ENCODE results near the gene ARHGAP30. TPM values are rescaled to one million over a fixed set of nuclear protein-coding genes. Genes with fewer than 3 reads are reported as not detected.

Gene ARHGAP30
- total and polyA plus RNA-seq, 2 of the 8 experiments (the other 6 are each of a cell fraction or from before 2014, with no cell fraction given), result 0.27 to 0.39 TPM

DNA sequence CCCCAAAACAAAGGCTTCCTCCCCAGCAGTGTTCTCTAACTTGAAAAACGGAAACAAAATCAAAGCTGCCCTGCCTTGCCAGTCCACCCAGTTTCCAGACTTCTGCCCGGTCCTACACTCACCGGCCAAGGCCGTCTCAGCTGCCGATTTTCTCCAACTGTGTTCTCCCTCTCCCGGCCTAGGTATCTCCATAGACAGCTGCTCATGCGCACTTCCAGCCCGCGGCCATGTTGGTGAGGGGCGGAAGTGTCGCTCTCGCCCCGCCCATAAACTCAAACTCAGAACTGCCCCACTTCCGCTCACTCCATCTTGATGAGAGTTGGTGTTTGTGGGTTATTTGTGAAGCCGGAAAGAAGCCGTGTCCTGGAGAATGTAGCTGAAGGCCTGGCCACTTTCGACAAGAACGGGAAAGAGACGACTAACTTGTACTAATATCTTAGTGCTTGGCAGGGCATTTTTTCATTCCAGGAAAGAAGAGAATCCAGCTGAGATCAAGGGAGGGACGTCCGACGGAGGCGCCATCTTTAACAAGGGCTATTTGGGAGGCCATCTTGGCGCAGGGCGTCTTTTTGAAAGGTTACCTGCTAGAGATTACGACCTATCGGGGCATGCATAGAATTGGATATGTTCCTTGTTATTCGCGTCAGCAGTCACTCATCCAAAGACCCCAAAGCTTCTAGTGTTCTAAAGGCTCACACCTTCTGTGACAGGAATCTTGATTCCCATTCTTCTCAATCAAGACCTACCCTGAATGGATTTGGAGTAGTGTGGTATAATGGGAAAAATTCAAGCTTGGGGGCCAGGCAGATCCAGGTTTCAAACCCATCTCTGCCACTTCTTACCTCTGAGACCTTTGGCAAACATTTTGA is 23.7 kb downstream of the ARHGAP30 start, which contains the start of gene USF1:
Gene USF1, minus strand, starts transcription at position 242 of the 869 bp plus-strand sequence. CDS start 2,702 bp downstream, outside the sequence.
- Histone ChIP-seq H3K27ac (ENCODE audit: low read depth, low read length) (peak within 1 kb of the TSS; percentile 97), H4K8ac (ENCODE audit: extremely low read depth, insufficient read depth, low read length) (peak within 1 kb of the TSS; percentile 93), H2AK5ac (ENCODE audit: low read depth, low read length) (no peak within 1 kb of the TSS), H3K4me3 (ENCODE audit: extremely low read depth in 1 of 4, insufficient read depth in 2 of 4, low read depth in 3 of 4, low read length in 4 of 4) (peak within 1 kb of the TSS; percentile 75 to 98 (median 87)), H3K4me1 (replicated peaks in 1 of 4; ENCODE audit: control insufficient read depth in 3 of 4, insufficient read depth in 4 of 4, low read length in 3 of 4) (peaks cover 0 to 4% (median 1%) of the 10 kb centered on the region in 4 experiments; a peak in 2 of 7 replicates), H3K9me3 (ENCODE audit: insufficient read depth in 2 of 2, low read depth in 1 of 2, low read length in 1 of 2) (peaks cover 0 to 12% of the 10 kb centered on the region in 2 experiments; a peak in 1 of 4 replicates), H3K27me3 (replicated peaks in 1 of 4; ENCODE audit: control insufficient read depth in 3 of 4, extremely low read depth in 1 of 4, insufficient read depth in 3 of 4, low read length in 3 of 4) (peaks cover 0 to 17% (median 8%) of the 10 kb centered on the region in 4 experiments; a peak in 6 of 7 replicates), H3K79me1 (ENCODE audit: low read depth, low read length) (peaks cover 7% of the 10 kb centered on the region), H3K18ac (ENCODE audit: extremely low read depth, low read length) (peak within 1 kb of the TSS; percentile 93), H3K79me2 (ENCODE audit: control insufficient read depth in 1 of 2, insufficient read depth in 2 of 2, low read length in 2 of 2) (peaks cover 0 to 20% of the 10 kb centered on the region in 2 experiments; a peak in 2 of 4 replicates), H3K56ac (replicated peaks; ENCODE audit: insufficient read length, low read depth, low read length) (peak within 1 kb of the TSS; percentile 77), H3K23me2 (ENCODE audit: low read depth, low read length) (peaks cover 7% of the 10 kb centered on the region), H2BK120ac (replicated peaks; ENCODE audit: low read depth, low read length) (no peak within 1 kb of the TSS), H4K20me1 (replicated peaks in 1 of 2; ENCODE audit: control insufficient read depth in 1 of 2, insufficient read depth in 2 of 2, low read length in 2 of 2) (no peaks in the 10 kb centered on the region), H2BK15ac (ENCODE audit: low read length) (no peak within 1 kb of the TSS; the same call in 1 of the 2 replicates), H3K23ac (ENCODE audit: insufficient read length) (no peak within 1 kb of the TSS), H2BK20ac (ENCODE audit: low read length) (no peak within 1 kb of the TSS), H4K5ac (ENCODE audit: insufficient read length, low read depth, low read length) (peak within 1 kb of the TSS; percentile 65), H2BK12ac (ENCODE audit: low read depth, low read length) (peak within 1 kb of the TSS; percentile 93; the same call in 1 of the 2 replicates), H2AFZ (ENCODE audit: low read length) (peak within 1 kb of the TSS; percentile 99), H3K36me3 (ENCODE audit: control insufficient read depth in 2 of 4, insufficient read depth in 4 of 4, low read length in 3 of 4) (peaks cover 12 to 21% (median 15%) of the 10 kb centered on the region in 4 experiments; a peak in 6 of 8 replicates), H3K9ac (replicated peaks in 1 of 4; ENCODE audit: extremely low read depth in 1 of 4, low read depth in 3 of 4, low read length in 3 of 4) (peak within 1 kb of the TSS; percentile 77 to 100 (median 94)), H4K91ac (replicated peaks; ENCODE audit: insufficient read length, low read length) (peak within 1 kb of the TSS; percentile 25), H2BK5ac (ENCODE audit: low read depth, low read length) (peak within 1 kb of the TSS; percentile 94), H3K4ac (replicated peaks; ENCODE audit: insufficient read length, low read depth, low read length) (peak within 1 kb of the TSS; percentile 11), H3K4me2 (ENCODE audit: insufficient read depth in 1 of 2, low read depth in 2 of 2, low read length in 2 of 2) (peak within 1 kb of the TSS; percentile 85 to 100), H3K14ac (ENCODE audit: insufficient read length) (no peak within 1 kb of the TSS)
- ChIA-PET POLR2A (ENCODE audit: partially characterized antibody) (interaction anchor here (0.6 to 4.0 kb wide), 31 partner anchors 8 to 394 kb away, joined by 3 to 28 read pairs (median 4); partner anchors contain the start of genes ARHGAP30, DEDD, F11R and KLHDC9), CTCF (ENCODE audit: partially characterized antibody) (interaction anchor here (0.8 to 4.1 kb wide), 13 partner anchors 9 to 244 kb away, joined by 3 to 26 read pairs (median 5); partner anchors contain the start of genes F11R and KLHDC9)
- FAIRE-seq (peak; percentile 87), DNase-seq (ENCODE audit: low read depth in 1 of 2, low spot score in 2 of 2) (peak; percentile 86 to 93)
- 1% methylated on average over 28 of the region's 29 CpGs; no CpG with 5 or more reads in 1 of the 2 experiments for WGBS, 2 experiments (ENCODE audit: extremely low coverage in 1 of 2, insufficient coverage in 1 of 2, insufficient read length in 1 of 2, insufficient replicate concordance in 2 of 2, low coverage in 1 of 2, low lambda C conversion rate in 2 of 2, missing lambda C conversion rate in 1 of 2)
- no peak for TF ChIP-seq KDM1A (IDR thresholded peaks at IDR 0.05; ENCODE audit: borderline replicate concordance, low read length)
- TF ChIP-seq USF2 (IDR thresholded peaks at IDR 0.05; ENCODE audit: low read length), result no peak
- TF ChIP-seq FOSL1 (IDR thresholded peaks at IDR 0.05; ENCODE audit: insufficient read depth, low read depth, low read length), result no peak
- no peak for TF ChIP-seq SUZ12 (IDR thresholded peaks at IDR 0.05; ENCODE audit: low read length)
- no peak for TF ChIP-seq CBX8 (IDR thresholded peaks at IDR 0.05; ENCODE audit: borderline replicate concordance, low read depth, low read length)
- TF ChIP-seq, protein P1, sequence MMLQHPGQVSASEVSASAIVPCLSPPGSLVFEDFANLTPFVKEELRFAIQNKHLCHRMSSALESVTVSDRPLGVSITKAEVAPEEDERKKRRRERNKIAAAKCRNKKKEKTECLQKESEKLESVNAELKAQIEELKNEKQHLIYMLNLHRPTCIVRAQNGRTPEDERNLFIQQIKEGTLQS (IDR thresholded peaks at IDR 0.05; ENCODE audit: insufficient read depth, low read depth, low read length), result no peak
- TF ChIP-seq SIX5 (IDR thresholded peaks at IDR 0.05; ENCODE audit: low read depth, low read length), result peak; percentile 44
- TF ChIP-seq POLR2AphosphoS5 (IDR thresholded peaks at IDR 0.05; ENCODE audit: low read depth, low read length), result peak; percentile 90

Data from H1 (cell line).